ENCODE results near the gene RIPOR2.

RIPOR2 gene

DNA sequence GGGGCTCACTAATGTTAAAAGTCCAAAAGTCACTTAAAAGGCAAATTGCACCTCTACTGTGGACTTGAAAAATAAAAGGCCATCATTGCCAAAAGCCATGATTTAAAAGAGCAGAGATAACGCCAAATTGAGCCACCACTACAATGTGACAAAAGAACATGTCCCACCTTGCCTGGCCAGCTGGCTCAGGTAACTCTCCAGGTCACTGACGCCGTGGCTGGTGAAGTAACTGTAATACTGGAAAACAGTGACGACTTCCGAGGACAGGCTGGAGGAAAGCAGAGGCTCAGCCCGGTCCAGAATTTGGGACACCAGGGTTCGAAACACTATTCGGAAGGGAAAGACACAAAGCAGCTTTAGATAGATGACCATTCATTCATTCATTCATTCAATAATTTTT lies 107.8 kb downstream of the RIPOR2 start:
- Histone ChIP-seq H3K27ac (ENCODE audit: extremely low read depth, low read depth, low read length) (no peak overlapping the region), H3K4me3 (ENCODE audit: low read depth, low read length) (no peak overlapping the region), H3K9me3 (ENCODE audit: control insufficient read depth, insufficient read depth, low read depth, low read length) (no peaks in the 10 kb centered on the region), H3K4me1 (ENCODE audit: control insufficient read depth, insufficient read depth, low read length) (no peaks in the 10 kb centered on the region; the same call in 1 of the 2 replicates), H3K36me3 (ENCODE audit: control insufficient read depth in 2 of 2, insufficient read depth in 1 of 2, low read length in 2 of 2) (no peaks in the 10 kb centered on the region)
- CTCF ChIA-PET, result interaction anchor here (1.1 kb wide), 1 partner anchor 28 kb away, joined by 4 read pairs; no protein-coding TSS in a partner anchor
- TF ChIP-seq ZNF391 (tag by site-specific recombination; IDR thresholded peaks at IDR 0.05; ENCODE audit: borderline replicate concordance, low read depth) (no peak), ZNF670 (tag by site-specific recombination; IDR thresholded peaks at IDR 0.05; ENCODE audit: low read depth) (no peak), ZXDB (tag by site-specific recombination; IDR thresholded peaks at IDR 0.05) (no peak), ZNF571 (tag by site-specific recombination; IDR thresholded peaks at IDR 0.05) (no peak), ZNF146 (tag by site-specific recombination; IDR thresholded peaks at IDR 0.05) (no peak), ZNF549 (tag by site-specific recombination; IDR thresholded peaks at IDR 0.05) (no peak), ZNF521 (tag by site-specific recombination; IDR thresholded peaks at IDR 0.05) (no peak), ZBTB8A (tag by site-specific recombination; IDR thresholded peaks at IDR 0.05) (no peak), ZNF221 (tag by site-specific recombination; IDR thresholded peaks at IDR 0.05; ENCODE audit: borderline replicate concordance) (no peak), SCRT2 (tag by site-specific recombination; IDR thresholded peaks at IDR 0.05) (no peak), ZNF701 (tag by site-specific recombination; IDR thresholded peaks at IDR 0.05) (no peak), ZNF37A (tag by site-specific recombination; IDR thresholded peaks at IDR 0.05) (no peak), ZNF354C (tag by site-specific recombination; IDR thresholded peaks at IDR 0.05; ENCODE audit: borderline replicate concordance, low read depth) (no peak), GFI1B (tag by site-specific recombination; IDR thresholded peaks at IDR 0.05) (no peak), ZNF747 (tag by site-specific recombination; IDR thresholded peaks at IDR 0.05) (no peak), ZNF837 (tag by site-specific recombination; IDR thresholded peaks at IDR 0.05) (no peak)
- TF ChIP-seq, protein P1, sequence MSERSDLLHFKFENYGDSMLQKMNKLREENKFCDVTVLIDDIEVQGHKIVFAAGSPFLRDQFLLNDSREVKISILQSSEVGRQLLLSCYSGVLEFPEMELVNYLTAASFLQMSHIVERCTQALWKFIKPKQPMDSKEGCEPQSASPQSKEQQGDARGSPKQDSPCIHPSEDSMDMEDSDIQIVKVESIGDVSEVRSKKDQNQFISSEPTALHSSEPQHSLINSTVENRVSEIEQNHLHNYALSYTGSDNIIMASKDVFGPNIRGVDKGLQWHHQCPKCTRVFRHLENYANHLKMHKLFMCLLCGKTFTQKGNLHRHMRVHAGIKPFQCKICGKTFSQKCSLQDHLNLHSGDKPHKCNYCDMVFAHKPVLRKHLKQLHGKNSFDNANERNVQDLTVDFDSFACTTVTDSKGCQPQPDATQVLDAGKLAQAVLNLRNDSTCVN (tag by site-specific recombination; optimal IDR thresholded peaks at IDR 0.05), result no peak
- TF ChIP-seq, protein P2, sequence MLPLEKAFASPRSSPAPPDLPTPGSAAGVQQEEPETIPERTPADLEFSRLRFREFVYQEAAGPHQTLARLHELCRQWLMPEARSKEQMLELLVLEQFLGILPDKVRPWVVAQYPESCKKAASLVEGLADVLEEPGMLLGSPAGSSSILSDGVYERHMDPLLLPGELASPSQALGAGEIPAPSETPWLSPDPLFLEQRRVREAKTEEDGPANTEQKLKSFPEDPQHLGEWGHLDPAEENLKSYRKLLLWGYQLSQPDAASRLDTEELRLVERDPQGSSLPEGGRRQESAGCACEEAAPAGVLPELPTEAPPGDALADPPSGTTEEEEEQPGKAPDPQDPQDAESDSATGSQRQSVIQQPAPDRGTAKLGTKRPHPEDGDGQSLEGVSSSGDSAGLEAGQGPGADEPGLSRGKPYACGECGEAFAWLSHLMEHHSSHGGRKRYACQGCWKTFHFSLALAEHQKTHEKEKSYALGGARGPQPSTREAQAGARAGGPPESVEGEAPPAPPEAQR (tag by site-specific recombination; IDR thresholded peaks at IDR 0.05), result no peak
- TF ChIP-seq, protein P3, sequence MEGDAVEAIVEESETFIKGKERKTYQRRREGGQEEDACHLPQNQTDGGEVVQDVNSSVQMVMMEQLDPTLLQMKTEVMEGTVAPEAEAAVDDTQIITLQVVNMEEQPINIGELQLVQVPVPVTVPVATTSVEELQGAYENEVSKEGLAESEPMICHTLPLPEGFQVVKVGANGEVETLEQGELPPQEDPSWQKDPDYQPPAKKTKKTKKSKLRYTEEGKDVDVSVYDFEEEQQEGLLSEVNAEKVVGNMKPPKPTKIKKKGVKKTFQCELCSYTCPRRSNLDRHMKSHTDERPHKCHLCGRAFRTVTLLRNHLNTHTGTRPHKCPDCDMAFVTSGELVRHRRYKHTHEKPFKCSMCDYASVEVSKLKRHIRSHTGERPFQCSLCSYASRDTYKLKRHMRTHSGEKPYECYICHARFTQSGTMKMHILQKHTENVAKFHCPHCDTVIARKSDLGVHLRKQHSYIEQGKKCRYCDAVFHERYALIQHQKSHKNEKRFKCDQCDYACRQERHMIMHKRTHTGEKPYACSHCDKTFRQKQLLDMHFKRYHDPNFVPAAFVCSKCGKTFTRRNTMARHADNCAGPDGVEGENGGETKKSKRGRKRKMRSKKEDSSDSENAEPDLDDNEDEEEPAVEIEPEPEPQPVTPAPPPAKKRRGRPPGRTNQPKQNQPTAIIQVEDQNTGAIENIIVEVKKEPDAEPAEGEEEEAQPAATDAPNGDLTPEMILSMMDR (tag by site-specific recombination; IDR thresholded peaks at IDR 0.05), result no peak
- TF ChIP-seq, protein P4, sequence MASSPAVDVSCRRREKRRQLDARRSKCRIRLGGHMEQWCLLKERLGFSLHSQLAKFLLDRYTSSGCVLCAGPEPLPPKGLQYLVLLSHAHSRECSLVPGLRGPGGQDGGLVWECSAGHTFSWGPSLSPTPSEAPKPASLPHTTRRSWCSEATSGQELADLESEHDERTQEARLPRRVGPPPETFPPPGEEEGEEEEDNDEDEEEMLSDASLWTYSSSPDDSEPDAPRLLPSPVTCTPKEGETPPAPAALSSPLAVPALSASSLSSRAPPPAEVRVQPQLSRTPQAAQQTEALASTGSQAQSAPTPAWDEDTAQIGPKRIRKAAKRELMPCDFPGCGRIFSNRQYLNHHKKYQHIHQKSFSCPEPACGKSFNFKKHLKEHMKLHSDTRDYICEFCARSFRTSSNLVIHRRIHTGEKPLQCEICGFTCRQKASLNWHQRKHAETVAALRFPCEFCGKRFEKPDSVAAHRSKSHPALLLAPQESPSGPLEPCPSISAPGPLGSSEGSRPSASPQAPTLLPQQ (tag by site-specific recombination; IDR thresholded peaks at IDR 0.05), result no peak
- POLR2A ChIA-PET, result no interaction called here

DNA sequence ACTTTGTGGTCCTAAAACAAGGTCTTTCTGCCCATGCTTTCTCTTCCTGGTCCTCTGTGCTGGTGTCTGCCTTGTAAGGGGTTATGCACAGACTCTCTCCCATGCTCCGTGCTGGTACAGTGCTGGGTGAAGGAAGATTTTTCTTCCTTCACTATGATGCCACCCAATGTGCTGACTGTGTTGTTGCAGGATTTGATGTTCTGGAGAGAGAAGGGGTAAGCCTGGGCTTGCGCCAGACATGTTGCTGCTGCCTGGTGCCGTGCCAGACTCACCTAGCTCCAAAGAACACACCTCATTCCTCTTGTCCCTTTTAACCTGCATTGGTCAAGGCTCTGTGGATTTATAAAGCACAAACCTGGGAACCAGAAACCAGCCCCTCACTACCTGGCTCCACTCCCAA lies 108.6 kb downstream of the RIPOR2 start:
- Histone ChIP-seq H3K4me1 (ENCODE audit: control insufficient read depth, insufficient read depth, low read length) (no peaks in the 10 kb centered on the region; the same call in 1 of the 2 replicates), H3K27ac (ENCODE audit: extremely low read depth, low read depth, low read length) (no peak overlapping the region), H3K9me3 (ENCODE audit: control insufficient read depth, insufficient read depth, low read depth, low read length) (no peaks in the 10 kb centered on the region), H3K4me3 (ENCODE audit: low read depth, low read length) (no peak overlapping the region), H3K36me3 (ENCODE audit: control insufficient read depth in 2 of 2, insufficient read depth in 1 of 2, low read length in 2 of 2) (no peaks in the 10 kb centered on the region)
- POLR2A ChIA-PET, result no interaction called here
- CTCF ChIA-PET, result interaction anchor here (1.1 kb wide), 1 partner anchor 29 kb away, joined by 4 read pairs; no protein-coding TSS in a partner anchor
- TF ChIP-seq ZNF610 (tag by site-specific recombination; IDR thresholded peaks at IDR 0.05; ENCODE audit: borderline replicate concordance) (no peak), ZNF600 (tag by site-specific recombination; IDR thresholded peaks at IDR 0.05) (0 out of 2 replicates have a peak, but pooled peaks have one; percentile 15), ZNF654 (tag by site-specific recombination; IDR thresholded peaks at IDR 0.05; ENCODE audit: low read depth) (peak; percentile 11; the same call in 1 of the 2 replicates), OVOL3 (tag by site-specific recombination; IDR thresholded peaks at IDR 0.05) (no peak)
- TF ChIP-seq, protein P5, sequence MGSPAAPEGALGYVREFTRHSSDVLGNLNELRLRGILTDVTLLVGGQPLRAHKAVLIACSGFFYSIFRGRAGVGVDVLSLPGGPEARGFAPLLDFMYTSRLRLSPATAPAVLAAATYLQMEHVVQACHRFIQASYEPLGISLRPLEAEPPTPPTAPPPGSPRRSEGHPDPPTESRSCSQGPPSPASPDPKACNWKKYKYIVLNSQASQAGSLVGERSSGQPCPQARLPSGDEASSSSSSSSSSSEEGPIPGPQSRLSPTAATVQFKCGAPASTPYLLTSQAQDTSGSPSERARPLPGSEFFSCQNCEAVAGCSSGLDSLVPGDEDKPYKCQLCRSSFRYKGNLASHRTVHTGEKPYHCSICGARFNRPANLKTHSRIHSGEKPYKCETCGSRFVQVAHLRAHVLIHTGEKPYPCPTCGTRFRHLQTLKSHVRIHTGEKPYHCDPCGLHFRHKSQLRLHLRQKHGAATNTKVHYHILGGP (tag by site-specific recombination; IDR thresholded peaks at IDR 0.05), result no peak
- TF ChIP-seq, protein P6, sequence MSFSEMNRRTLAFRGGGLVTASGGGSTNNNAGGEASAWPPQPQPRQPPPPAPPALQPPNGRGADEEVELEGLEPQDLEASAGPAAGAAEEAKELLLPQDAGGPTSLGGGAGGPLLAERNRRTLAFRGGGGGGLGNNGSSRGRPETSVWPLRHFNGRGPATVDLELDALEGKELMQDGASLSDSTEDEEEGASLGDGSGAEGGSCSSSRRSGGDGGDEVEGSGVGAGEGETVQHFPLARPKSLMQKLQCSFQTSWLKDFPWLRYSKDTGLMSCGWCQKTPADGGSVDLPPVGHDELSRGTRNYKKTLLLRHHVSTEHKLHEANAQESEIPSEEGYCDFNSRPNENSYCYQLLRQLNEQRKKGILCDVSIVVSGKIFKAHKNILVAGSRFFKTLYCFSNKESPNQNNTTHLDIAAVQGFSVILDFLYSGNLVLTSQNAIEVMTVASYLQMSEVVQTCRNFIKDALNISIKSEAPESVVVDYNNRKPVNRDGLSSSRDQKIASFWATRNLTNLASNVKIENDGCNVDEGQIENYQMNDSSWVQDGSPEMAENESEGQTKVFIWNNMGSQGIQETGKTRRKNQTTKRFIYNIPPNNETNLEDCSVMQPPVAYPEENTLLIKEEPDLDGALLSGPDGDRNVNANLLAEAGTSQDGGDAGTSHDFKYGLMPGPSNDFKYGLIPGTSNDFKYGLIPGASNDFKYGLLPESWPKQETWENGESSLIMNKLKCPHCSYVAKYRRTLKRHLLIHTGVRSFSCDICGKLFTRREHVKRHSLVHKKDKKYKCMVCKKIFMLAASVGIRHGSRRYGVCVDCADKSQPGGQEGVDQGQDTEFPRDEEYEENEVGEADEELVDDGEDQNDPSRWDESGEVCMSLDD (tag by site-specific recombination; IDR thresholded peaks at IDR 0.05), result no peak

All from HEK293 (cell line).